H9 (cell line): ENCODE data around the gene TRIM22. TPM values are rescaled to one million over a fixed set of nuclear protein-coding genes. Genes with fewer than 3 reads are reported as not detected.

Experiments
- DNase-seq: peaks from one replicate; pipeline ENCODE4 v3.0.0-alpha.2; 2017
- H2AFZ ChIP-seq: one replicate; pipeline ENCODE4 v1.6.1; 2013; ENCODE audit warnings: mild to moderate bottlenecking, low read length, control low read depth, moderate library complexity
- H2AK5ac ChIP-seq: 2 replicates; pipeline ENCODE4 v1.6.1; 2013; ENCODE audit warnings: low read length, control low read depth, mixed read lengths; ENCODE audit not compliant: insufficient read length
- H2BK120ac ChIP-seq: one replicate; pipeline ENCODE4 v1.6.1; 2013; ENCODE audit warnings: low read depth, mild to moderate bottlenecking, low read length, control low read depth, inconsistent platforms; ENCODE audit not compliant: poor library complexity, severe bottlenecking
- H2BK12ac ChIP-seq: 2 replicates; pipeline ENCODE4 v1.6.1; 2013; ENCODE audit warnings: low read length, control low read depth, mixed read lengths, low read depth; ENCODE audit not compliant: insufficient read length
- H2BK15ac ChIP-seq: 2 replicates; pipeline ENCODE4 v1.6.1; 2013; ENCODE audit warnings: low read depth, low read length, control low read depth
- H2BK20ac ChIP-seq: one replicate; pipeline ENCODE4 v1.6.1; 2013; ENCODE audit warnings: low read depth, mild to moderate bottlenecking, low read length, control low read depth, inconsistent platforms; ENCODE audit not compliant: poor library complexity, severe bottlenecking
- H2BK5ac ChIP-seq: 2 replicates; pipeline ENCODE4 v1.6.1; 2013; ENCODE audit warnings: low read length, control low read depth, mixed read lengths; ENCODE audit not compliant: insufficient read length
- H3K14ac ChIP-seq: 2 replicates; pipeline ENCODE4 v1.6.1; 2013; ENCODE audit warnings: low read length, control low read depth; ENCODE audit not compliant: insufficient read depth
- H3K18ac ChIP-seq: 2 replicates; pipeline ENCODE4 v1.6.1; 2013; ENCODE audit warnings: low read depth, mild to moderate bottlenecking, mixed read lengths, low read length, control low read depth; ENCODE audit not compliant: insufficient read length
- H3K23ac ChIP-seq: 2 replicates; pipeline ENCODE4 v1.6.1; 2013; ENCODE audit warnings: low read length, control low read depth, mixed read lengths, low read depth; ENCODE audit not compliant: insufficient read length
- H3K23me2 ChIP-seq: 2 replicates; pipeline ENCODE4 v1.6.1; 2013; ENCODE audit warnings: low read depth, mild to moderate bottlenecking, mixed read lengths, low read length, control low read depth; ENCODE audit not compliant: insufficient read length, poor library complexity, severe bottlenecking
- H3K27ac ChIP-seq: 2 replicates; pipeline ENCODE4 v1.5.1; 2013; ENCODE audit warnings: low read length, control low read depth, mixed read lengths, low read depth; ENCODE audit not compliant: insufficient read length
- H3K27me3 ChIP-seq: 2 replicates; pipeline ENCODE4 v1.6.1; 2013; ENCODE audit warnings: low read length, control low read depth, inconsistent platforms; ENCODE audit not compliant: insufficient read depth
- H3K4ac ChIP-seq: 2 replicates; pipeline ENCODE4 v1.6.1; 2013; ENCODE audit warnings: low read depth, mild to moderate bottlenecking, control low read depth, inconsistent platforms, low read length, moderate library complexity
- H3K4me1 ChIP-seq: 2 replicates; pipeline ENCODE4 v1.6.1; 2013; ENCODE audit warnings: low read length, control low read depth, inconsistent platforms; ENCODE audit not compliant: insufficient read depth
- H3K4me2 ChIP-seq: 2 replicates; pipeline ENCODE4 v1.6.1; 2013; ENCODE audit warnings: low read length, control low read depth, mixed read lengths; ENCODE audit not compliant: insufficient read length, insufficient read depth
- H3K56ac ChIP-seq: 2 replicates; pipeline ENCODE4 v1.6.1; 2013; ENCODE audit warnings: low read depth, mild to moderate bottlenecking, mixed read lengths, low read length, control low read depth; ENCODE audit not compliant: insufficient read length
- H3K79me1 ChIP-seq: 2 replicates; pipeline ENCODE4 v1.6.1; 2013; ENCODE audit warnings: low read depth, mild to moderate bottlenecking, moderate library complexity, low read length, control low read depth, inconsistent platforms; ENCODE audit not compliant: insufficient read depth, poor library complexity, severe bottlenecking
- H3K79me2 ChIP-seq: 2 replicates; pipeline ENCODE4 v1.6.1; 2013; ENCODE audit warnings: low read length, control low read depth, inconsistent platforms; ENCODE audit not compliant: insufficient read depth
- H3K9ac ChIP-seq: 2 replicates; pipeline ENCODE4 v1.6.1; 2013; ENCODE audit warnings: low read length, control low read depth, mixed read lengths; ENCODE audit not compliant: insufficient read length; ENCODE audit errors: extremely low read depth
- H3K9me3 ChIP-seq: one replicate; pipeline ENCODE4 v1.6.1; 2013; ENCODE audit warnings: low read depth, low read length, inconsistent platforms; ENCODE audit not compliant: control insufficient read depth
- H3T11ph ChIP-seq: one replicate; pipeline ENCODE4 v1.6.1; 2013; ENCODE audit warnings: mild to moderate bottlenecking, low read length, control low read depth, inconsistent platforms
- H4K20me1 ChIP-seq: one replicate; pipeline ENCODE4 v1.6.1; 2013; ENCODE audit not compliant: control insufficient read depth, insufficient read length, insufficient read depth
- H4K5ac ChIP-seq: 2 replicates; pipeline ENCODE4 v1.6.1; 2013; ENCODE audit warnings: low read depth, mild to moderate bottlenecking, mixed read lengths, low read length, control low read depth; ENCODE audit not compliant: insufficient read length
- H4K8ac ChIP-seq: replicated peaks from 2 replicates; pipeline ENCODE4 v1.6.1; 2013; ENCODE audit warnings: low read length, control low read depth, mixed read lengths, low read depth; ENCODE audit not compliant: insufficient read length
- H4K91ac ChIP-seq: 2 replicates; pipeline ENCODE4 v1.6.1; 2013; ENCODE audit warnings: low read depth, mild to moderate bottlenecking, moderate library complexity, mixed read lengths, low read length, control low read depth; ENCODE audit not compliant: insufficient read length
- H3K27ac Mint-ChIP-seq, 3 experiments: 2 replicates in 2 of 3; 3 replicates in 1 of 3; pipeline ENCODE4 v1.8.0; 2020 to 2021; ENCODE audit warnings: mixed read lengths in 3 of 3, mild to moderate bottlenecking in 1 of 3, moderate library complexity in 1 of 3
- H3K27me3 Mint-ChIP-seq: 2 replicates; pipeline ENCODE4 v1.8.0; 2021; ENCODE audit warnings: low read depth, mild to moderate bottlenecking, moderate library complexity, mixed read lengths
- H3K36me3 Mint-ChIP-seq, 3 experiments: 2 replicates in 2 of 3; 3 replicates in 1 of 3; pipeline ENCODE4 v1.8.0; 2020 to 2021; ENCODE audit warnings: low read depth in 3 of 3, mixed read lengths in 3 of 3; ENCODE audit not compliant: insufficient read depth in 1 of 3
- H3K4me1 Mint-ChIP-seq, 2 experiments: 2 replicates each; pipeline ENCODE4 v1.8.0; 2020; ENCODE audit warnings: mixed read lengths in 2 of 2
- H3K4me3 Mint-ChIP-seq, 2 experiments: 2 replicates in 1 of 2; 3 replicates in 1 of 2; pipeline ENCODE4 v1.8.0; 2020 to 2021; ENCODE audit warnings: mild to moderate bottlenecking in 2 of 2, mixed read lengths in 2 of 2, moderate library complexity in 1 of 2
- H3K9me3 Mint-ChIP-seq, 2 experiments: 2 replicates in 1 of 2; 3 replicates in 1 of 2; pipeline ENCODE4 v1.8.0; 2020; ENCODE audit warnings: mild to moderate bottlenecking in 2 of 2, mixed read lengths in 2 of 2, moderate library complexity in 1 of 2
- CTCF ChIP-seq: fragments of 200-600 bp; sonication (generic); conservative IDR thresholded peaks from 3 replicates; pipeline ENCODE4 v1.8.0; 2021; ENCODE audit warnings: antibody characterized with exemption, mild to moderate bottlenecking
- WGBS: extraction: QIAGEN DNeasy Blood & Tissue Kit; methylation state at CpG from one replicate; pipeline ENCODE4 v1.1.7; 2013; ENCODE audit warnings: missing lambda C conversion rate, low lambda C conversion rate, mixed read lengths; ENCODE audit not compliant: insufficient read length; ENCODE audit errors: extremely low coverage; 5-methylcytosine and 5-hydroxymethylcytosine counted together
- total RNA-seq: library from RNA; stranded (reverse); gene quantifications from 2 replicates; pipeline ENCODE4 v1.2.1, GENCODE V29; 2021

Gene TRIM22
- total RNA-seq, 1 experiment from 2014 or later, result 78.6 TPM

GRCh38 chr11:5698281-5698680, 8.7 kb downstream of the TRIM22 start:
- TF ChIP-seq CTCF, result no peak
- H2AK5ac ChIP-seq, result no peak overlapping the region
- no peak overlapping the region for H2BK20ac ChIP-seq
- H3K4me3 Mint-ChIP-seq, result no peak overlapping the region
- no peak overlapping the region for H3K23ac ChIP-seq
- no peak overlapping the region for H3K4me2 ChIP-seq
- WGBS, result no CpG with 5 or more reads among the region's 7 CpGs
- H3K18ac ChIP-seq, result no peak overlapping the region
- no peak for DNase-seq
- H3K9ac ChIP-seq, result no peak overlapping the region
- H3K56ac ChIP-seq, result no peak overlapping the region
- H4K8ac ChIP-seq, result no peak overlapping the region
- no peaks in the 10 kb centered on the region for H3K23me2 ChIP-seq
- H2BK120ac ChIP-seq, result no peak overlapping the region
- no peak overlapping the region for H2BK15ac ChIP-seq
- H3T11ph ChIP-seq, result no peak overlapping the region
- no peaks in the 10 kb centered on the region for H3K79me2 ChIP-seq
- H3K9me3 Mint-ChIP-seq, result no peaks in the 10 kb centered on the region; a peak in 1 of 5 replicates
- no peak overlapping the region for H4K91ac ChIP-seq
- H3K27ac Mint-ChIP-seq, result peak overlapping the region in 1 of 3 experiments; percentile 24; a peak in 1 of 7 replicates
- H3K27me3 Mint-ChIP-seq, result no peaks in the 10 kb centered on the region
- no peak overlapping the region for H2BK12ac ChIP-seq
- no peak overlapping the region for H2BK5ac ChIP-seq
- H4K5ac ChIP-seq, result no peak overlapping the region
- H3K27ac ChIP-seq, result no peak overlapping the region
- H3K9me3 ChIP-seq, result no peaks in the 10 kb centered on the region
- H3K4me1 Mint-ChIP-seq, result peaks cover 0 to 14% of the 10 kb centered on the region in 2 experiments; a peak in 2 of 4 replicates
- H3K36me3 Mint-ChIP-seq, result peaks cover 0 to 75% (median 40%) of the 10 kb centered on the region in 3 experiments; a peak in 5 of 7 replicates
- H2AFZ ChIP-seq, result no peak overlapping the region
- no peaks in the 10 kb centered on the region for H3K4me1 ChIP-seq
- H3K27me3 ChIP-seq, result no peaks in the 10 kb centered on the region
- H4K20me1 ChIP-seq, result no peaks in the 10 kb centered on the region
- no peak overlapping the region for H3K4ac ChIP-seq
- no peak overlapping the region for H3K14ac ChIP-seq
- no peaks in the 10 kb centered on the region for H3K79me1 ChIP-seq
